NCI-H526 (cell line): ENCODE data around the gene AREG.

Source experiments
- DNase-seq, 2 experiments: peaks; one replicate each; lab custom pipeline; 2025; lab: John Stamatoyannopoulos, UW

AREG gene

GRCh38 chr4:74463123-74463522, 18.2 kb downstream of the AREG start:
- DNase-seq: no peak

GRCh38 chr4:74464291-74464690, 19.4 kb downstream of the AREG start:
- no peak for DNase-seq

GRCh38 chr4:74466242-74466641, 21.3 kb downstream of the AREG start:
- DNase-seq: no peak

DNA sequence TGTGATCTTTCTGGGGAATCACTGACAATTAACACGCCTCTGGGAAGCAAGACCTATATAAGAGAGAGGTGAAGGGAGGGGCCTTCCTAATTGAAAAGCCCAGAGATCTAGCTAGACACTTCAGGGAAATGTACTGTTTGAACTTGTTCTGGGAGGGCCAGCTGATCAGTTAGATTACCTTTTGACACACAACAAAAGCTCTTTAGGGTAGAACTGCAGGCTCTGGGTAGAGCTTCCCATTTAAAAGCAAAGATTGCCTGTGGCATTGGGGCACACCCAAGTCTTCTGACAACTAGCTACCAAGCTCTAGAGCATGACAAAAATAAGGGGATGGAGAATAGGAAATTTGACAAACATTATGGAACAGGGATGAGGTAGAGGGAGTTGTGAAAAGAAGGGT, 26.3 kb downstream of the AREG start:
- DNase-seq: no peak

- no peak for DNase-seq
Observed at GRCh38 chr4:74473155-74473811, 28.3 kb downstream of the AREG start.

GRCh38 chr4:74474345-74475090, 29.6 kb downstream of the AREG start:
- no peak for DNase-seq

GRCh38 chr4:74475091-74475800, 30.3 kb downstream of the AREG start:
- DNase-seq: no peak

GRCh38 chr4:74475946-74476345, 31.0 kb downstream of the AREG start:
- no peak for DNase-seq

GRCh38 chr4:74479009-74479408, 34.1 kb downstream of the AREG start:
- DNase-seq: no peak

GRCh38 chr4:74480267-74480666, 35.3 kb downstream of the AREG start:
- DNase-seq: no peak

GRCh38 chr4:74481891-74482609, 37.1 kb downstream of the AREG start:
- DNase-seq: no peak

GRCh38 chr4:74483226-74483911, 38.4 kb downstream of the AREG start:
- DNase-seq: no peak

DNA sequence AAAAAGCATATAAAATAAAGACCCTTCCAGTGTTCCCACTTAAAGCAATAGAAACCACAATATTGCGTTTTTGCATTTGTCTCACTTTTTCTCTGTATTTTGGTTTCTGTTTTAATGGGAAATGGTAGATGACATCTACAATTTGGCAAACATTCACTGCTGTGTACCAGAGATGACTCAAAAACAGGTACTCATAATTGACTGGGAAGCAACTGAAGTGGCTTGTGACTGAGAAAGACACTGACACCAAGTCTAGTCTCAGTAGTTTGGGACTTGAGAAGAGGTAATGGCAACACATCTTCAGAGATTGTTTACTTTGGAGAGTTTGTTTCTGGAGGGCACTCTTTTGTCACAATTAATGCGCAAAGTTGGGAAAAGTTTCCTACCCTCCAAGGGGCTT, 42.0 kb downstream of the AREG start:
- DNase-seq: no peak

- no peak for DNase-seq
Observed at GRCh38 chr4:74487771-74488170, 42.8 kb downstream of the AREG start.

GRCh38 chr4:74490736-74491135, 45.8 kb downstream of the AREG start:
- DNase-seq: no peak

DNA sequence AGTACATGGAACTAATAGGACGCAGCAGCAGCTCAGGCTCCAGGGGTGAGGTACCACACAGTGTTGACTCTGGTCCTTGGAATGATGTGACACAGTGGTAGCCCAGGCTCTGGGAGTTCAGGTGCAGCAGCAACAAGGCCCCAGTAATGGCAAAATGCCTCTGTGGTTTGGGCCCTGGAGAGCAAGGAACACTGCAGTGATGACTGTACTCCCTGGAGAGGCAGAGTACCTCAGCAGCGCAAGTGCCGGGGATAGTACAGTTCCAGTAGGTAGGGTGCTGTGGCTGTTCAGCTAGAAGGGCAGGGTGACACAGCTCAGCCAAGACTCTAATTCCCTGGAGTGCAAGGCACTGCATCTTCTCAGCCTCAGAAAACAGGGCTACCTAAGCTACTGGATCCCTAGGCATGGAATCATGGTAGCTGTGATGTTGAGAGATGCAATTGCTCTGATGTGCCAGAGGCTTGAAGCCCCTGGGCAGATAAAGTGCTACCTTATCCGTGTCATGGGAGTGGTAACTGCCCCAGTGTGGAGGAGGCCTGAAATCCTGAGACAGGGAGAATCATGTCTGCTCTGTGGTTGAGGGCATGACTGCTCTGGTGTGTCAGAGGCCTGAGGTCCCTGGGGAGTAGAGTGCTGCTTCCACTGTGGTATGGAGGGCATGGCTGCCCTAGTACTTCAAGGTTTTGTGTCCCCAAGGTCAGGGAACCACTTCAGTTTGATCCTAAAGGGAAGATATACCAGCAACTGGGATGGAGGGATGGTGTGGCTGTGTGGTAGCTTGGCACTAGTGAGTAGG, 55.2 kb downstream of the AREG start:
- no peak for DNase-seq

GRCh38 chr4:74501579-74501978, 56.6 kb downstream of the AREG start:
- no peak for DNase-seq

GRCh38 chr4:74503580-74503979, 58.6 kb downstream of the AREG start:
- no peak for DNase-seq

DNA sequence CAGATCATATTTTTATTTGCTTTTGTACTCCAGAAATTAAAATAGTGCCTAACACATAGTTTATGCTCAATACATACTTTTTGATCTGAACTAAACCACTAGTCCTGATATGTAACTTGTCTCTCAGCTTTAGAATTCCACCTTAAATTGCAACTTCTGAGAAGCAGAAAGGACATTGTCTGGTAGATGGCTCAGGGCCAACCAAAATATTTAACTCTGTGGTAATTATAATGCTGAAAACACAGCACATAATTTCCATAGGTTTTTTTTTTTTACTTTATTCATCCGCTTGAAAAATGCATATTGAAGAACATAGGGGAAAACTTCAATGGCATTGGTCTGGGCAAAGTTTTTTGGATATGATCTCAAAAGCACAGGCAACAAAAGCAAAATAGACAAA, 59.3 kb downstream of the AREG start:
- no peak for DNase-seq
